Glomerular visceral epithelial cell (primary cell): ENCODE measurements around the gene LRRC45.

Source experiments
- DNase-seq: peaks from one replicate; pipeline ENCODE4 v3.0.0-alpha.2; 2016; ENCODE audit errors: extremely low spot score

Gene LRRC45

DNA sequence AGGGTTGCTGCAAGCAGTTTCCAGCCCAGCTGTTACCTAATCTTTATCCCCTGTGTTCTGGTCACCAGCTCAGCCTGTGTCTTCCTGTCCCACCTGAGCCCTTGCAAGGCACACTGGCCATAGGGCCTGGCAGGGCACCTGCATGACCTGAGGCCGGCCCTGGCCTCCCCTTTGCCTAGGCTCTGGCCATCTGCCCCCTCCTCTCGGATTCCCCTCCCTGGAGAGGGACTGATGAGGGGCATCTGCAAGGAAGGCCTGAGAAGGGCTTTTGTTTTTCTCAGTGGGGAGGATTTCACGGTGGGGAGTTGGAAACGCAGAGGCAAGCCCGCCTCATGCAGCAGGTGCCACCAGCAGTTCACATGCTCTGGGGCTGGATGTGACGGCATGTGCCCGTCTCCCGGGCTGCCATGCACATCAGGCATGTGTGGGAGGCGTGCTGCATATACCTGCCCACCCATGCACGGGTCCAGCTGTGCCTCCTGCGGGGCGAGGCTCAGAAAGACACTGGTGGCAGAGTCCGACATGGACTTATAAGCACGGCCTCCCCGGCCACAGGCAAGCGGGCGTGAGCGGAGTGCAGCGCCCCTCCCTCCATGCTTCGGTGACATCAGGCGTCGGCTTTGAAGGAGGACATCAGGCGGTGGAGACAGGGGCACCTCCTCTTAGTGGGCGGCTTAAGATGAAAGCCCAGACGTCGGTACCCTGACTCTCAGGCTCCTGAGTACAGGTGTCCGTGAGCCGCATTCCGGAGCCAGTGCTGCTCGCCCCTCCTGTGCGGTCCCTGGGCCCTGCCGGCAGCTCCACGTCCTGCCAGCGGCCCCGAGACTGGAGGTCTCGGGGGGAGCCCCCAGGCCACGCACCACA is 29.1 kb upstream of the LRRC45 start:
- DNase-seq: no peak

DNA sequence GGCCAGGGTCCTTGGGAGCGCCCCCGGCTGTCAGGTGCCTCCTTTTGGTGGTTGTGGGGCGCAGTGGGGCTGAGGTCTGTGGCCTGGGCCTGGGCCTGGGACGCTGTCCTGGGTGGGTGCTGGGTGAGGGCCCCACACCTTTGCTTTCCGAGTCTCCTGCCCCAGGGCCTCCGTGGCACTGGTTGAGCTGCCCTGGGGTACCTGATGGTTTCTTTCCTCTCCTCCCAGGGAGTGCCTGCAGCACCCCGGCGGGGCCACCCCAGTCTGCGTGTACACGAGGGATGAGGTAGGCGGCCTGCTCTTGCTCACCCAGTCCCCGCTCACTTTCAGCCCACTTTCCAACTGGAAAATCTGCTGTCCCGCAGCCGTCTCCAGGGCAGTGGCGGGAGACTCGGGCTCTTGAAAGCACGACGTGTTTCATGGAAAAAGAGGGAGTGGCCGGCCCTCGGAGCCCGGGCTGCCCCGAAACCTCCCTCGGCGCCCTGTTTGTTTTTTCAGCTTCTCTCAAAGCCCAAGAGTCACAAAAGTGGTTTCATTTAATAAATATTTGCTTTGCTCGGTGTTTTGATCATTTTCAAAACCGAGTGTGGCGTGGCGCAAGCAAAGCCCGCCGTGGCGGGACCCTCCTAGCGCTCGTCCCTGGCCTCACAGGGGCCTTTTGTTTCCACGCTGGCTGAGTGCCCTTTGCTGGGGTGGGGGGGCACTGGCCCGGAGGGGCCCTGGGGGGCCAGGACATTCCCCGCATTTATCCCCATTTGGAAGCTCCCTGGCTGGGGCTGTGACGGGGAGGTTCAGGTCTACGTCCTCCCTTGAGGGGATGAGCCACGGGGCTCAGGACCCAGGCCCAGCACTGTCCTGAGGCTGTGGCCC is 28.3 kb upstream of the LRRC45 start:
- DNase-seq: no peak

DNA sequence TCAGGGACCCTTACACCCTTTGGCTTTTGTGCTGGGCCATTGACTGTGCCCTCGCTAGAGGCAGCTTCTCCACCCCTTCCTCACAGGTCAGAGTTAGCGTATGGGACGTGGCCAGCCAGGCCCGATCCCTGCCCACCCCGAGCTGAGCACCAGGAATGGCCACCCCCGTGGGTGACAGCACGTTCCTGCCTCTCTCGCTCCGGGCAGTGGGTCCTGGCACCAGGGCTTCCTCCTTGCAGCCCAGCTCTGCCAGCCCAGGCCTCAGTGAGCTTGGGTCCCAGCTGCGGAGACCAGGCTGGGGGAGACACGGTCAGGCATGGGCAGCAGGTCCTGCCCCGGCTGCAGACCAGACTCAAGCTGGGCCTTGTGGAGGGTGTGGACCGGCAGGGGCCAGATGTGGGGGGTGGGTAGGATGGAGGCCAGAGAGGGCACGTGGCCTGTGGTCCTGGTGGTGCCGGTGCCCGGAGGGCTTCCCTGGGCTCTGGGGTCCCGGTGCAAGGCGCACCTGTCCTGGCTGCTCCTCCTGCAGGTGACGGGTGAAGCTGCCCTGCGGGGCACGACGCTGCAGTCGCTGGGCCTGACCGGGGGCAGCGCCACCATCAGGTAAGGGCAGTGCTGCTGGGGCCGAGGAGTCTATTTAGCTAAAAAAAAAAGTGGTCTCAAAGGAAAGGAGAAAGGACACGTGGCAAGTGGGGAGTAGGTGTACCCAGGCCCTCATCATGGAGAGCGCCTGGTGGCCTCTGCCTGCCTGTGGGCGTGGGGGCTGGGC is 27.5 kb upstream of the LRRC45 start:
- no peak for DNase-seq

DNA sequence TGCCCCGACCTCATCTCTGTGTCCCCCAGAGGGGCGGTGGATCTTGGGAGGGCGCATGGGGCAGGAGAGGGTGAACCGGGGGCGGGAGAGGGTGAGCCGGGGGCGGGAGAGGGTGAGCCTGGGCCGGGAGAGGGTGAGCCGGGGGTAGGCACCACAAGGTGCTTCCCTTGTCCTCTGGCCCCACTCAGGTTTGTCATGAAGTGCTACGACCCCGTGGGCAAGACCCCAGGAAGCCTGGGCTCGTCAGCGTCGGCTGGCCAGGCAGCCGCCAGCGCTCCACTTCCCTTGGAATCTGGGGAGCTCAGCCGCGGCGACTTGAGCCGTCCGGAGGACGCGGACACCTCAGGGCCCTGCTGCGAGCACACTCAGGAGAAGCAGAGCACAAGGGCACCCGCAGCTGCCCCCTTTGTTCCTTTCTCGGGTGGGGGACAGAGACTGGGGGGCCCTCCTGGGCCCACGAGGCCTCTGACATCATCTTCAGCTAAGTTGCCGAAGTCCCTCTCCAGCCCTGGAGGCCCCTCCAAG is 26.8 kb upstream of the LRRC45 start:
- no peak for DNase-seq

DNA sequence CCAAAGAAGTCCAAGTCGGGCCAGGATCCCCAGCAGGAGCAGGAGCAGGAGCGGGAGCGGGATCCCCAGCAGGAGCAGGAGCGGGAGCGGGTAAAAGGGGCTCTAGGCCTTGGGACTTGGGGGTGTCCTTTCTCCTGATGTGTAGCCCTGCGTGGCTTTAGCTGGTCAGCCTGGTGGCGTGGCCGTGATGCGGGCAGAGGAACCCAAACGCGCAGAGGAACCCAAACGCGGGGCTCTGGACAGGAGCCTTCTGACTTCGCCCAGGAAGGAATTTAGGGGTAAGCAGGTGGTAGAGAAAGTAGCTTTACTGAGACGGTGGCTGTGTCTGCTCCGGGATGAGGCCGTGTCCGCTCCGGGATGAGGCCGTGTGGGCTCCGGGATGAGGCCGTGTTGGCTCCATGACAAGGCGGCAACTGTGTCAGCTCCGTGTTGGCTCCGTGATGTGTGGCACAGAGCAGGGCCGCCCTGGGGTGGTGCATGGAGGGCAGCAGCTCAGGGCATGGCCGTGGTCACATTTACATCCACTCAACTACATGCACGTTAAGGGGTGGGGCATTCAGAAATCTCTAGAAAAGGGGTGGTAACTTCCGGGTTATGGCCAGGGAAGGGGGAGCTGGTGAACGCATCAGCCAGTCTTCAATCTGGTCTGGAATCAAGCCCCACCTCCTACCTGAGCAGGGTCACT is 26.2 kb upstream of the LRRC45 start:
- no peak for DNase-seq

DNA sequence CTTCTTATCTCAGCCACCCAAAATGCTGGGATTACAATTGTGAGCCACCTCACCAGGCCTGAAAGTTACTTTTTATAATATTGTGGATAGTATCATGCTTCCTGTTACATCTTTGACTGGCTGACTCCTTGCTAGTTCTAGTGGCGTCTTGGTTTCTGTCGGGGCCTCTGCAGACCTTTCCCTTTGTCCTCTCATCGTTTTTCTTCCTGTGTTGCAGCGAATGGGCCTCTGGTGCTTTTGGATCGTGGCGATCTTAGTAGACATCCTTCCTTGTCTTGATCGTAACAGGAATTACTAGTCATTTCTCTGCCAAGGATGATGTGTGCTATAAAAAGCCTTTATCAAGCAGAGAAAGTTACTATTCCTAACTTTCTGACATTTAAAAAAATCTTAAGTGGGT is 24.9 kb upstream of the LRRC45 start:
- DNase-seq: no peak

DNA sequence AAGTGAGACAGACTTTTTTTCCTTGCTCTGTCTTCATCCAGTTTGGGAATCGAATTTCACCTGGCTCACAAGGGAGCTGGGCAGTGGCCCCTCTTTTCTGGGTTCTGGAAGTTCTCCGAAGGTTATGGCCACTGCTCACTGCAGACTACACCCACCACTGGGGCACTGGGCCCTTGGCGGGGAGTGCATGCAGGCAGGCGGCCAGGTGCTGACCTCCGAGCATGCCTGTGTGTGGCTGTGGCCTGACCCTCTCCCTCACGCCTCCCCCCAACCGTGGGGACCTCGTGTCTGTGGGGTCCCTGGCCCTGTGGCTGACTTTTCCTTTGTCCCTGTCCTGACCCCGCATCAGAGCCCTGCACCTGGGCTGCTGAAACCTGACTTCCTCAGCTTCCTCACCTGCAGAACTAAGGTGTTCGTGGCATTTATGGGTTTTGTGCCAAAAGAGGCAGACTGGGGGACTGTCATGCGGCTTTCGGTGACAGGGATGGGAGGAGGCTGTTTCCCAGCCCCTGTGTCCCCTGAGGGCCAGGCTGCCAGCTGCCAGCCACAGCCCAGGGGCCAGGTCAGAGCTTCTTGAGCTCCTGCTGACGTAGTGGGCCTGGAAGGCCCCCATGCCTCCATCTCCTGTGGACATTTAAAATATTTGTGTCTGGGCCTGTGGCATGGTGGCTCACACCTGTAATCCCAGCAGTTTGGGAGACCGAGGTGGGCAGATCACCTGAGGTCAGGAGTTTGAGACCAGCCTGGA is 24.2 kb upstream of the LRRC45 start:
- no peak for DNase-seq

DNA sequence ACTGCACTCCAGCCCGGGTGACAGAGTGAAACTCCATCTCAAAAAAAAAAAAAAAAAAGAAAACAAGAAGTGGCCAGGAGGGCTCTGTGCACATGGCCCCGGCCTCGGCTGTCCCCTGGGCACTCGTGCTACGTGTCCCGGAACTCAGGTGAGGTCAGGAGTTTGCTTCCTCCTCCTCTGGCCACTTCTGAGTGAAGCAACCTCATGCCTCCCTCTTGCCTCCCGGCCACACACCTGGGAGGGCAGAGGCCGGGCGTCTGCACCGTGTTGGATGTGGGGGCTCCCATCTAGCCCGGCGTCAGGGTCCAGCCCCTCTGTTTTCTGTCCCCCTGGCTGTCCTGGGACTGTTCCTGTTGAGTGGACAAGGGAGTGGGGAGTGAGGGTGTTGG is 23.5 kb upstream of the LRRC45 start:
- no peak for DNase-seq

DNA sequence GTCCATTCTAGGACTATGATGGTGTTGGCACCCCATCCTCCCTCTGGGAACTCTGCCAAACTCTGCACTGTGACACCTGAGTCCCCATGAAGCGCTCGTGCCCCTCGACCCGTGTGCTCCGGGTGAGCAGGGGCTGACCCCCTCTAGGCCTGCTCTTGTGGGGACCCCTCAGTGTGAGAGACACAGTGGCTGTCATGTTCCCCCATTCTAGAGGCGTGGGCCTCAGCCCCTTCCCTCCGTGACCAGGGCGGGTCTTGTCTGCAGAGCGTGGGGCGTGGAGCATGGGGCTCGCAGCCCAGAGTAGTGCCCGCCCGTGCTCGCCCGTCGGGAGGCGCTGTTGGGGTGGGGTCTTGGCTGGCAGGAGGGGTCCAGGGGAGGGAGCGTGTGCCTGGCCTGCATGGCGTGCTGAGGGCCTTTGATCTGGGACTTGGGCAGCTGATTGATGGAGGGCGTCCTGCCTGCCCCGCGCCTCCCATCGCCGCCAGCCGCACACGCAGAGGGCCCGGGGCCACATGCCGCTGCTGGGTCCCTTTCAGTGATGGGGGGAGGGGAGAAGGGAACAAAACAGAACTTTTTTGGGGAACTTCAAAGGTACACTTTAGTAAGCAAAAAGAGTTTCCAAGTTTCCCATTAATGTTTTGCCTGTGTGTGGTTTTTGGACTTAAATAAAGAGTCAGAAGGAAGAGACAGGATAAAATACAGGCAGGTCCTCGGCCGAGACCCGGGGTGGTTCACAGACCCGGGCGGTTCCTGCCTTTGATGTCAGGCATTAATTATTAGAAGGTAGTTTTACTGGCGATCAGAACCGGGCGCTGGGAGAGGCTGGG is 22.9 kb upstream of the LRRC45 start:
- no peak for DNase-seq

DNA sequence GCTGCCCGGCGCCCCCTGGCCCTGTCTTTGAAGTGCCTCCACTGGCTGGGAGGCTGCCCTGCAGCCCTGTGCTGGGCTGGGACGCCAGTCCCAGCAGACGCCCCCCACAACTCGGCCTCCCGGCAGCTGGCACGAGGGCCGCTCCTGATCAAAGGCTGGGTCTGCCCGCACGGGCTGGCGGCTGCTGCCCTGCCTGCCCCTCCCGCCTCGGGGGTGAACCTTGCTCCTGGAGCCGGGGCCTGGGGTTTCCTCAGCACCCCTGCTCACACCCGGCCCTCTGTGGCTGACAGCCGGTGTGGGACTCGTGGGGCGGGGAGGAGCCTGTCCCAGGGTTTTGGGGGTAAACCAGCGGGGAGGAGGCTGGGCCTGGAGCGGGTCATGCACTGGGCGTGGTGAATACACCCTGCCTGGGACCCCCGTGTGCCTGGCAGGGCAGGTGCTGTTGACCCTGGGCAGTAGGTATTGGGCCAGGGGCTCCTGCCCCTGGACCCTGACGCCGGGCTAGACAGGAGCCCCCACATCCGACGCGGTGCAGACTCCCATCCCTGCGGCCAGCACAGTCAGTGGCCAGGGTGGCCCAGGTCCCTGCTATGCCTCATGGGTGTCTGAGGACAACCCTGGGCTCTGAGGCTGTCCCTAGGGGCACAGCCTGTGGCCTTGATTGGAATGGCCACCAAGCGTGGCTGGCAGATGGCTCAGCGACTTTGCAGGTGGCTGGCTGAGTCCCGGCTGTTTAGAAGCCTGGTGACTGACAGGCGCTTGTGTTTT is 22.1 kb upstream of the LRRC45 start:
- no peak for DNase-seq

DNA sequence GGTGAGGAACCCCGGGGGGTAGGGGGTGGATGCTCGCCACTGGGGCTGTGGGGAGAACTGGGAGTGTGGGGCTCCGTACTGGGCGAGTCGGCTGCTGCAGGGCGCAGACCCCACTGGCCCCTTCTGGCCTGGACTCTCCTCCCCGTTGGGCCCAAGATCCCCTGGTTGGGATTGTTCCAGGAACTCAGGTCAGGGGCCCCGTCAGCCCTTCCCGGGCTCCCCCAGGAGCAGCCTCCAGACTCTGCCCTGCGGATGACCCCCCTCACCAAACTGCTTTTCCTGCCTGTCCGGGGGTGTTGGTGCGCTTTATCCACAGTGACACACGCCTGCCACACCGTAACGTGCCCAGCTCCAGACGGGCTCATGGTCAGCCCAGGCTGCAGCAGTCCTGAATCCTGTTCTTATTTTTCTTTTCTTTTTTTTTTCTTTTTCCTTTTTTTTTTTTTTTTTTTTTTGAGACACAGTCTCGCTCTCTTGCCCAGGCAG is 21.5 kb upstream of the LRRC45 start:
- no peak for DNase-seq

DNA sequence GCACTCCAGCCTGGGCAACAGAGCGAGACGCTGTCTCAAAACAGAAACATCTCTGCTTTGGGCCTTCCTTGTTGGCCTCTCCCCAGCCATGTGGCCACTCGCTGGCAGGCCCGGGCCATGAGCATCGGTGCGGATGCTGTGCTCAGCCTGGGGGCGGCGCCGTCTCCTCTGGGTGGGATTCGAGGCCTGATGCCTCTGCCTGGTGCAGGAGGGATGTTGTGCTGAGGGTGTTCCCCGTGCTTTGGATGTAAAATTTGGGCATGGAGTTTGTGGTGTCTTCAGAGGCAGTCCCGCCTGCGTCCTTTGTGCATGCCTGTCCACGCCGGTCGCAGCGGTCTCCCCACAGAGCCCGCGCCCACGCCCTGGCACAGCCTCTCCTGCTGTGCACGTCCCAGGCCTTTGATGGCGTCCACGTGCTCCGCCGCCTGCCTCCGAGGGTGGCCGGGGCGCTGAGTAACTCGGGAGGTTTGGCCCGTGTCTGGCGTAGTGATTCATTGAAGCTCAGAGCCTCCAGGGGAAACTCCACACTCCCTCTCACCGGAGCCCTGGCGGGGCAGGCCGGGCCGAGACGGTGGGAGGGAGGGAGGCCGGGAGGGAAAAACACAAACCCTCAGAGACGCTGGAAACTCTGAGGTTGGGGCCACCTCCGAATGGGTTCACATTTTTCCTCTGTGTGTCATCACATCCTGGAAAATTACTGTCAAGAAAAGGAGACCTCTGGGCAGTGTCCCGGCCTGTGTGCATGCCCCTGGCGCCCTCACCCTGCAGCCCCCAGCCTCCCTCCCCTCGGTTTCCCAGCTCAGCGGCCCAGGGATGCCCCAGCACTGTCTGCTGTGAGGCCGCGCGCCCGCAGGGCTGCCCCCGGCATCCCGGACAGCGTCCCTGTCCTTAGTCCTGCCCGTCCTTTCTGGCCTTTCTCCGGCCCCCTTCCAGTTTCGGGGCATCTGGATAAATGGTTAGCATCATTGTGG is 19.4 kb upstream of the LRRC45 start:
- DNase-seq: peak; percentile 98

DNA sequence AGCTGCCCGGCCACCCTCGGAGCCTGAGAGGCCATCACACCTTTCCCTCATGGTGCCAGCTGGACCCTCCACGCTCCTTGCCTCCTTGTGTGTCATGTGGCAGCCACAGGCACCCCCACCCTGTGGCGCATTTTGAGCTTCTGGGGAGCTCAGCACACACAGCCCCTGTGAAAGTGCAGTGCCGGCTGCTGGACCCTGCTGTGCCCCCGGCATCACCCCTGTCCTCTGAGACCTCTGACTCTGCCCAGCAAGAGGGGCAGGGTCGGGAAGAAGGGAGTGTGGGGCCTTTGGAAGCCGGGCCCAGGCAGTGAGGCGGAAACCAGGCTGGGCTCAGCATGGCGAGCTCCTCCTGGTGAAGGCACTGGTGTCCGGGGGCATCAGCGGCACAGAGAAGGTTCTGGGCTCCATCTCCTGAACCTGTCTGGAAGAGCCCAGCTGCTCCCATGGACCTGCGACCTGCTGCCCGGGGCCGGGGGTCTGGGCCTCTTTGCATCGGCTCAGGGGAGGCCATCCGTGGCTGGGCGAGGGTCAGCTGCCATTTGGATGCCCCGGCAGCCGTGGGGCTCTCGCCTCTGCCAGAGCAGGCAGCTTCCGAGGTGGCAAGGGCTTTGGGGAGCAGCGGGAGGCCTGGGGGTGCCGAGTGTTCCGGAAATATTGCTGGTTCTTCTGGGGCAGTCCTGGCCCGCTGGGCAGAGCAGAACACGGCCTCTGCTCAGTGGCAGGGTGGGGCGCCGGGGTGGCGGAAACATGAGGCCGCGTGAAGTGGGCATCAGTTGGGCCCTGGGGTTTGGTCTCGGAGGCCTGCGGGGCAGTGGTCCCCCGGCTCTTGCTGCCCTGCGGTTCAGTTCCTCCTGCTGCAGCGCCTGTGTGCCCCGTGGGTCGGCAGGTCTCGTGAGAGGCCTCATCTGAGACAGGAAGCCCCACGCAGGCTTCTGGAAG is 18.3 kb upstream of the LRRC45 start:
- no peak for DNase-seq

DNA sequence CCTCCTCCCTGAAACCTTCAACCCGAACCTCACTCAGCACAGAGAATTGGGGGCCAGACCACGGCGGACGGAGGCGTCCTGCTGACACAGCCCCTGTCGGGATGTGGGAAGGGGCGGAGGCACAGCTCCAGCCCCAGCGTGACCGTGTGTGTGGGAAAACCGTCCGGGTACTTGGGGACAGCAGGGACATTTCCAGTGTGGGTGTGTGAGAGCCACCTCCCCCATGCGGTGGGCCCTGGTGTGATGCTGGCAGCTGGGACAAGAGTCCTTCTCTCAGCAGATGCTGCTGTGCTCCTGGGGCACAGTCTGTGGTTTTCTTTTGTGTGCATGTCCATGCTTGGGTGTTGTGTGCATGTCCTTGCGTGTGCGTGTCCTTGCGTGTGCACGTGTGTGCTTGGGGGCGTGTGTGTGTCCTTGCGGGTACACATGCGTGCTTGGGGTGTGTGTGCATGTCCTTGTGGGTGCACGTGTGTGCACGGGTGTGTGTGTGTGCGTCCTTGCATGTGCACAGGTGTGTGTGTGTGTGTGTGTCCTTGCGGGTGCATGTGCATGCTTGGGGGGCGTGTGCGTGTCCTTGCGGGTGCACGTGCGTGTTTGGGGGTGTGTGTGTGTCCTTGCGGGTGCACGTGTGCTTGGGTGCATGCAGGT is 17.3 kb upstream of the LRRC45 start:
- DNase-seq: no peak

DNA sequence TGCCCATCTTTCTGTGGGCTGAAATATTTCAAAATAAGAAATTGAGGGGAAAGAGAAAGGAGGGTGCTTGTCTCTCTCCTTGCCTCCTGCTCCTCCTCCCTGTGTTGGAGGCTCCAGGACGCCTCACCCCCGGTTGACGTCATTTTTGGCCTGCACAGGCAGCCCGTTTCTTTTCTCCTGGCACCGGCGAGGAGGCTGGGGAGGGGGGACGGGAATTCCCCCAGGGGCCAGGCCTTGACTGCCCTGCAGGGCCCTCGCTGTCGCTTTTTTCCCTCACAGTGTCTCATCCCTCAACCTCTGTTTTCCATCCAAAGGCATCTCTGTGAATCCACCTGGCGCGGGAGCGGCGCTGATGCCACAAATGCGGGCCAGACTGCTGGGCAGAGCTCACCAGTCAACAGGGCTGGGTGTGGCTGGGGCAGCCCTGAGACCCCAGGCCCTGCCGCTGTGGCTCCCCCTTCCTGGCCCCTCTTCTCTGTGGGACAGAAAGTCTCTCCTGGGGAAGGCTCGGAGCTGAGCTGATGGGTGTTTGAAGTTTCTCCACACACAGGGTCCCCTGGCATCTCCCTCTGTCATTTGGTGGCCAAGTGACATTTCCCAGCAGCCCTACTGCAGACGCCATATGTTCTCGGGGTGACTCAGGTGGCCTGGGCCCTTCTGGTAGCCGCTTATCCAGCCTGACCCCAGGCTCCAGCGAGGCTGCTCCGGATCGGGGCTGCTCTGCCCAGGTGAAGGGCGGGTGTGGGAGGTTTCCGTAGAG is 16.5 kb upstream of the LRRC45 start:
- peak; percentile 75 for DNase-seq

DNA sequence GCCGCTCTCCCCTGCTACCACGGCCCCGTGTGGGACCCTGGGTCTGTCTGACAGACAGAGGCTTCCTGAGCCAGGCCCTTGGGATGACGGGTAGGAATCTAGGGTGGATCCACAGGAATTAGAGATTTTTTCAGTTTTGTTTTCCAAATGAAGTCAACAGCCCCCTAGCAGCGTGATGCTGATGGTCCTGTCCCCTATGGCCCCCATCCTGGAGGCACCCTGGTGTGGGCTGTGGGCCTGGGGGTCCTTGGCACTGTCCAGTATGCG is 15.9 kb upstream of the LRRC45 start:
- no peak for DNase-seq
